Adipocyte (in vitro differentiated cells): ENCODE measurements around the gene SPAAR.
A peak's percentile ranks its signal among the peaks of the same experiment; 100 is the strongest.
"Not testable (repeated sequence)": the region's sequence is repeated elsewhere in the genome, so short reads cannot be mapped to it uniquely, and the experiment has no call there.

Experiments
- DNase-seq: peaks from one replicate; pipeline ENCODE4 v3.0.0-alpha.2; 2015; ENCODE audit warnings: low read depth
- H3K27me3 ChIP-seq: replicated peaks from 2 replicates; pipeline ENCODE4 v1.7.0; 2013; ENCODE audit warnings: mild to moderate bottlenecking, low read length, moderate library complexity; ENCODE audit not compliant: control insufficient read depth, insufficient read depth
- H3K36me3 ChIP-seq: 2 replicates; pipeline ENCODE4 v1.7.0; 2013; ENCODE audit warnings: low read length, mild to moderate bottlenecking, moderate library complexity; ENCODE audit not compliant: control insufficient read depth, insufficient read depth, severe bottlenecking
- H3K4me1 ChIP-seq: 2 replicates; pipeline ENCODE4 v1.7.0; 2013; ENCODE audit warnings: mild to moderate bottlenecking, low read length, moderate library complexity; ENCODE audit not compliant: control insufficient read depth, insufficient read depth
- H3K4me3 ChIP-seq: 2 replicates; pipeline ENCODE4 v1.7.0; 2013; ENCODE audit warnings: mild to moderate bottlenecking, low read length, moderate library complexity
- H3K9ac ChIP-seq: 2 replicates; pipeline ENCODE4 v1.7.0; 2013; ENCODE audit warnings: mild to moderate bottlenecking, low read length, moderate library complexity
- H3K9me3 ChIP-seq: 2 replicates; pipeline ENCODE4 v1.7.0; 2013; ENCODE audit warnings: mild to moderate bottlenecking, low read length, moderate library complexity; ENCODE audit not compliant: control insufficient read depth

Gene SPAAR

GRCh38 chr9:35872505-35872904 lies 36.8 kb upstream of the SPAAR start:
- Histone ChIP-seq H3K27me3 (no peaks in the 10 kb centered on the region), H3K9me3 (peaks cover 19% of the 10 kb centered on the region), H3K36me3 (no peaks in the 10 kb centered on the region), H3K9ac (no peak overlapping the region), H3K4me1 (no peaks in the 10 kb centered on the region), H3K4me3 (no peak overlapping the region)
- no peak for DNase-seq

- Histone ChIP-seq H3K9me3 (peaks cover 4% of the 10 kb centered on the region), H3K36me3 (no peaks in the 10 kb centered on the region), H3K9ac (peak overlapping the region; percentile 50), H3K27me3 (no peaks in the 10 kb centered on the region), H3K4me3 (no peak overlapping the region), H3K4me1 (peaks cover 14% of the 10 kb centered on the region)
- peak; percentile 93 for DNase-seq
These were observed 26.9 kb upstream of the SPAAR start for GRCh38 chr9:35882263-35882848.

- Histone ChIP-seq H3K36me3 (no peaks in the 10 kb centered on the region), H3K9me3 (no peaks in the 10 kb centered on the region), H3K9ac (peak overlapping the region; percentile 50), H3K4me3 (no peak overlapping the region), H3K4me1 (peaks cover 14% of the 10 kb centered on the region), H3K27me3 (no peaks in the 10 kb centered on the region)
- peak; percentile 69 for DNase-seq
These were observed 26.3 kb upstream of the SPAAR start for GRCh38 chr9:35882996-35883395.

GRCh38 chr9:35884908-35885307 lies 24.4 kb upstream of the SPAAR start:
- H3K4me1 ChIP-seq: peaks cover 14% of the 10 kb centered on the region
- H3K9ac ChIP-seq, H3K9me3 ChIP-seq, H3K27me3 ChIP-seq, H3K4me3 ChIP-seq, H3K36me3 ChIP-seq, DNase-seq: not testable (repeated sequence)

GRCh38 chr9:35891646-35892045 lies 17.6 kb upstream of the SPAAR start:
- Histone ChIP-seq H3K9ac (no peak overlapping the region), H3K4me1 (peaks cover 3% of the 10 kb centered on the region), H3K9me3 (no peaks in the 10 kb centered on the region), H3K27me3 (no peaks in the 10 kb centered on the region), H3K36me3 (no peaks in the 10 kb centered on the region), H3K4me3 (no peak overlapping the region)
- DNase-seq: peak; percentile 34

GRCh38 chr9:35892051-35892450 lies 17.2 kb upstream of the SPAAR start:
- H3K4me1 ChIP-seq: peaks cover 3% of the 10 kb centered on the region
- DNase-seq: no peak
- H3K36me3 ChIP-seq: no peaks in the 10 kb centered on the region
- no peaks in the 10 kb centered on the region for H3K9me3 ChIP-seq
- H3K4me3 ChIP-seq: no peak overlapping the region
- no peak overlapping the region for H3K9ac ChIP-seq
- H3K27me3 ChIP-seq: no peaks in the 10 kb centered on the region

- no peaks in the 10 kb centered on the region for H3K9me3 ChIP-seq
- H3K9ac ChIP-seq: no peak overlapping the region
- no peak overlapping the region for H3K4me3 ChIP-seq
- H3K4me1 ChIP-seq: peaks cover 1% of the 10 kb centered on the region
- H3K36me3 ChIP-seq: no peaks in the 10 kb centered on the region
- DNase-seq: no peak
- no peaks in the 10 kb centered on the region for H3K27me3 ChIP-seq
These were observed 12.7 kb upstream of the SPAAR start for GRCh38 chr9:35896570-35896969.

GRCh38 chr9:35897376-35898099 lies 11.8 kb upstream of the SPAAR start:
- not testable (repeated sequence) for H3K9ac ChIP-seq, H3K9me3 ChIP-seq, H3K4me1 ChIP-seq, H3K27me3 ChIP-seq, H3K4me3 ChIP-seq, DNase-seq, H3K36me3 ChIP-seq

- H3K9me3 ChIP-seq: no peaks in the 10 kb centered on the region
- no peak for DNase-seq
- H3K4me1 ChIP-seq: no peaks in the 10 kb centered on the region
- no peaks in the 10 kb centered on the region for H3K36me3 ChIP-seq
- no peaks in the 10 kb centered on the region for H3K27me3 ChIP-seq
- no peak overlapping the region for H3K9ac ChIP-seq
- no peak overlapping the region for H3K4me3 ChIP-seq
These were observed 11.0 kb upstream of the SPAAR start for GRCh38 chr9:35898337-35898736.

GRCh38 chr9:35899021-35899420 lies 10.3 kb upstream of the SPAAR start:
- Histone ChIP-seq H3K9ac (no peak overlapping the region), H3K9me3 (no peaks in the 10 kb centered on the region), H3K27me3 (no peaks in the 10 kb centered on the region), H3K4me1 (no peaks in the 10 kb centered on the region), H3K36me3 (no peaks in the 10 kb centered on the region), H3K4me3 (no peak overlapping the region)
- DNase-seq: no peak

GRCh38 chr9:35903049-35903448 lies 6.2 kb upstream of the SPAAR start:
- DNase-seq: peak; percentile 80
- Histone ChIP-seq H3K27me3 (no peaks in the 10 kb centered on the region), H3K9me3 (no peaks in the 10 kb centered on the region), H3K9ac (no peak overlapping the region), H3K4me3 (no peak overlapping the region), H3K36me3 (no peaks in the 10 kb centered on the region), H3K4me1 (peaks cover 36% of the 10 kb centered on the region)

GRCh38 chr9:35904338-35904737 lies 5.0 kb upstream of the SPAAR start:
- Histone ChIP-seq H3K4me3 (no peak overlapping the region), H3K4me1 (peaks cover 49% of the 10 kb centered on the region), H3K9ac (peak overlapping the region; percentile 100), H3K9me3 (no peaks in the 10 kb centered on the region), H3K27me3 (no peaks in the 10 kb centered on the region), H3K36me3 (no peaks in the 10 kb centered on the region)
- no peak for DNase-seq
